Upper lobe of left lung (tissue), 4 donors: ENCODE data around the gene KITLG.

Source experiments
- CTCF ChIP-seq, 6 experiments: fragments of 450-650 bp in 4 of 6; fragments of 200-600 bp in 2 of 6; sonication (generic) in 2 of 6; IDR thresholded peaks; one replicate each; pipeline ENCODE4 v1.5.1; 2016 to 2019; ENCODE audit warnings: antibody characterized with exemption in 6 of 6
- EP300 ChIP-seq, 4 donors: sonication (generic); formaldehyde crosslinking; IDR thresholded peaks; one replicate each; pipeline ENCODE4 v1.5.1; 2017; ENCODE audit warnings: antibody characterized with exemption in 4 of 4, control low read depth in 2 of 4
- POLR2AphosphoS5 ChIP-seq, 2 donors: sonication (generic); formaldehyde crosslinking; IDR thresholded peaks; one replicate each; pipeline ENCODE4 v1.5.1; 2017; ENCODE audit warnings: antibody characterized with exemption in 2 of 2

- TF ChIP-seq CTCF (IDR thresholded peaks at IDR 0.05) (no peak), EP300 (IDR thresholded peaks at IDR 0.05) (no peak), POLR2AphosphoS5 (IDR thresholded peaks at IDR 0.05) (no peak)
Observed at GRCh38 chr12:88562151-88562550, 18.1 kb downstream of the KITLG start.
